Lower leg skin (tissue), 3 donors: ENCODE data around the gene GABRG3.

Experiments
- POLR2A ChIP-seq, 2 donors: fragments of 450-650 bp; IDR thresholded peaks; one replicate each; pipeline ENCODE4 v1.6.1; 2016 to 2017; ENCODE audit warnings: antibody characterized with exemption in 2 of 2, mild to moderate bottlenecking in 1 of 2, moderate library complexity in 1 of 2
- TF ChIP-seq, protein P1 (sequence below), 3 donors: fragments of 450-650 bp; IDR thresholded peaks; one replicate each; pipeline ENCODE4 v1.5.1; 2016; ENCODE audit warnings: antibody characterized with exemption in 3 of 3, mild to moderate bottlenecking in 3 of 3, moderate library complexity in 2 of 3

DNA sequence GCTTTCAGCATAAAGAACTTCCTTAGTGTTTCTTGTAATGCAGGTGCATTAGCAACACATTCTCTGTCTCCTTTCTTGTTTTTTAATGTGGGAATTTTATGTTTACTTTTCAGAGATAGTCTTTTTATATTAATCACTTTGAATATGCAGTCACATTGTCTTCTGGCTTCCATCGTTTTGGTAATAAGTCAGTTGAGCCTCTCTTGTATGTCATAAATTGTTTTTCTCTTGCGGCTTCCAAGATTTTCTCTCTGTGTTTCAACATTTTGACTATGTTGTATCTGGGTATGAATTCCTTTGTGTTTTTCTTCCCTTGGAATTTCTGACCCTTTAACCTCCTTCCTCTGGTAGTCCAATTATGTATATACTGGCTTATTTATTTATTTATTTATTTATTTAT, 25.3 kb downstream of the GABRG3 start:
- TF ChIP-seq, protein P1, sequence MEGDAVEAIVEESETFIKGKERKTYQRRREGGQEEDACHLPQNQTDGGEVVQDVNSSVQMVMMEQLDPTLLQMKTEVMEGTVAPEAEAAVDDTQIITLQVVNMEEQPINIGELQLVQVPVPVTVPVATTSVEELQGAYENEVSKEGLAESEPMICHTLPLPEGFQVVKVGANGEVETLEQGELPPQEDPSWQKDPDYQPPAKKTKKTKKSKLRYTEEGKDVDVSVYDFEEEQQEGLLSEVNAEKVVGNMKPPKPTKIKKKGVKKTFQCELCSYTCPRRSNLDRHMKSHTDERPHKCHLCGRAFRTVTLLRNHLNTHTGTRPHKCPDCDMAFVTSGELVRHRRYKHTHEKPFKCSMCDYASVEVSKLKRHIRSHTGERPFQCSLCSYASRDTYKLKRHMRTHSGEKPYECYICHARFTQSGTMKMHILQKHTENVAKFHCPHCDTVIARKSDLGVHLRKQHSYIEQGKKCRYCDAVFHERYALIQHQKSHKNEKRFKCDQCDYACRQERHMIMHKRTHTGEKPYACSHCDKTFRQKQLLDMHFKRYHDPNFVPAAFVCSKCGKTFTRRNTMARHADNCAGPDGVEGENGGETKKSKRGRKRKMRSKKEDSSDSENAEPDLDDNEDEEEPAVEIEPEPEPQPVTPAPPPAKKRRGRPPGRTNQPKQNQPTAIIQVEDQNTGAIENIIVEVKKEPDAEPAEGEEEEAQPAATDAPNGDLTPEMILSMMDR (IDR thresholded peaks at IDR 0.05): no peak
- no peak for TF ChIP-seq POLR2A (IDR thresholded peaks at IDR 0.05)
